Omental fat pad (tissue), 4 donors: Measurements from ENCODE around the gene IRF1. TPM values are rescaled to one million over a fixed set of nuclear protein-coding genes. Genes with fewer than 3 reads are reported as not detected.

ENCODE experiments used
- ATAC-seq: fragments of 150-250 bp; one replicate; pipeline ENCODE4 v1.9.1; 2016; ENCODE audit warnings: mild to moderate bottlenecking, moderate library complexity; ENCODE audit not compliant: low FRiP score
- DNase-seq: peaks from one replicate; pipeline ENCODE4 v3.0.0-alpha.2; 2019; ENCODE audit warnings: low spot score
- total RNA-seq, 4 donors: library from RNA; depleted of rRNA; stranded (reverse); fragments of >200 nt; gene quantifications; one replicate each; pipeline ENCODE4 v1.1.0, GENCODE V29; 2016
- TF ChIP-seq, protein P1 (sequence below), 3 donors: fragments of 450-650 bp; IDR thresholded peaks; one replicate each; pipeline ENCODE4 v1.5.1; 2016 to 2017; ENCODE audit warnings: antibody characterized with exemption in 3 of 3, mild to moderate bottlenecking in 3 of 3, moderate library complexity in 2 of 3

Gene IRF1
- total RNA-seq, 4 donors from 2014 or later, result 23.5 to 172 (median 133) TPM

DNA sequence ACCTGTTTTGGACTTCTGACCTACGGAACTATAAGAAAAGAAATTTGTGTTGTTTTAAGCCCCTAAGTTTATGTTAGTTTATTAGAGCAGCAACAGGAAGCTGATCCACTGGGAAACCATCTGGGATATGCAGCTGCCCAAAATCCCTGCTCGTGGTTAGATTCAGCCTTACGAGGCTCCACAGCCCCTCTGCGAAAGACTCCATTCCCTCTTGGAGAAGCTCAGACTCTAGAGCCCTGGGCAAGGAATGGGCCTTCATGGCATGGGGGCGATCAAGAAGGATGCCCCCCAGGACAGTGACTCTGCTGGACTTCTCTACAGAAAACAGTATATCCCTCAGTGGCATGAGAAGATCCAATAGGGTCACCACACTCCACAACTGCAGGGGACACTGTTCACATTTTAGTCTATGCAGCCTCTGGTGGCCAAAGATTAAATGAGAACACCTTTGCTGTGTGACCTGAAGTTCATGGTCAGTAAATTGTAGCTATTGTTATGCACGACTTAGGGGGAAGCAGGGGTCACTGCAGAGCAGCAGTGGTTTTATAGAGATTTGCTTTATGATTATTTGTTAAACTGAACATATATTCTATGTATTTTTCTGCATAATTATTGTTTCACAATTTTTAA lies 21.1 kb downstream of the IRF1 start:
- DNase-seq, result no peak

GRCh38 chr5:132468656-132469379 lies 21.8 kb downstream of the IRF1 start:
- DNase-seq (no peak), ATAC-seq (no peak)

More for the DNA sequence above, 21.1 kb downstream of the IRF1 start:
- no peak for ATAC-seq
- TF ChIP-seq, protein P1, sequence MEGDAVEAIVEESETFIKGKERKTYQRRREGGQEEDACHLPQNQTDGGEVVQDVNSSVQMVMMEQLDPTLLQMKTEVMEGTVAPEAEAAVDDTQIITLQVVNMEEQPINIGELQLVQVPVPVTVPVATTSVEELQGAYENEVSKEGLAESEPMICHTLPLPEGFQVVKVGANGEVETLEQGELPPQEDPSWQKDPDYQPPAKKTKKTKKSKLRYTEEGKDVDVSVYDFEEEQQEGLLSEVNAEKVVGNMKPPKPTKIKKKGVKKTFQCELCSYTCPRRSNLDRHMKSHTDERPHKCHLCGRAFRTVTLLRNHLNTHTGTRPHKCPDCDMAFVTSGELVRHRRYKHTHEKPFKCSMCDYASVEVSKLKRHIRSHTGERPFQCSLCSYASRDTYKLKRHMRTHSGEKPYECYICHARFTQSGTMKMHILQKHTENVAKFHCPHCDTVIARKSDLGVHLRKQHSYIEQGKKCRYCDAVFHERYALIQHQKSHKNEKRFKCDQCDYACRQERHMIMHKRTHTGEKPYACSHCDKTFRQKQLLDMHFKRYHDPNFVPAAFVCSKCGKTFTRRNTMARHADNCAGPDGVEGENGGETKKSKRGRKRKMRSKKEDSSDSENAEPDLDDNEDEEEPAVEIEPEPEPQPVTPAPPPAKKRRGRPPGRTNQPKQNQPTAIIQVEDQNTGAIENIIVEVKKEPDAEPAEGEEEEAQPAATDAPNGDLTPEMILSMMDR (IDR thresholded peaks at IDR 0.05), result no peak

GRCh38 chr5:132467287-132467984 lies 23.1 kb downstream of the IRF1 start:
- ATAC-seq (no peak), DNase-seq (no peak)
- TF ChIP-seq, protein P1 (IDR thresholded peaks at IDR 0.05), result no peak

More at GRCh38 chr5:132468656-132469379, 21.8 kb downstream of the IRF1 start:
- TF ChIP-seq, protein P1 (IDR thresholded peaks at IDR 0.05), result no peak

DNA sequence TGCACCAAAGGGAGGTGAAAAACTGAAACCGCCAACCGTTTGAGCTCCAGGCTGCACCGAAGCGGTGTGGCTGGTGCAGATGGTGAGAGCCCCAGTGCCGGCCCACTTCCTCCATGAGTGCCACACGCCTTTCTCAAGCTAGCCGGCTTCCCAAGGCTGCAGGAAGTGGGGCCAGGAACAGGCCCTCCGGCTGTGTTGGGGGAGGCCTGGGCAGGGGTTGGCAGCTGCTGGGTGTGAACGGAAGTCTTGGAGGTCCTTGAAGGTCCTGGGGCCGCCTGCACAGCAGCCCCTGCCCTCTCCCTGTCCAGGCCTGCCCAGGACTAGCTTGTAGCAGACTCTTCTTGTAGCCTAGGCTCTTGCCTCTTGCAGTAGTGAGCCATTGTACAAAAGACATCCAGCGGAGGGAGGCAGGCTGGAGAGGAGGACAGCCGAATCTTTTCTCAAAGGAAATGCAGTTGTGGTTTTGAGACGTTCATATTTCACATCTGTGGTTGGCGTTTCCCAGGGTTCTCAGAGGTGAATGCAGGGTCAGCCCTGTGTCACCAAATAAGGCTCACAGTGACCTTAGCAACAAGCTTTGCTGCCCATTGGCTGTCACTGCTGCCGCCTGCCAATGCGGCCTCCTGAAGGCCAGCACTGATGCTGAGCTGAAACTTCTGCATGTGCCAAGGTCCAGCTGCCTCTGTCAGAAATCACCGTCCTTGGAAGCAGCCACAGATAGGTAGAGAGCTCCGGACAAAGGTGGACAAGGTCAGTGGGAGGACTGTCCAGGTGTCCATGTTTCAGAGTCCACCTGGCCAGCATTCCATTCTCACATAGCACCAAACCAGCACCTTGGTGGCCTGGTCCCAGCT lies 23.9 kb downstream of the IRF1 start:
- no peak for ATAC-seq

GRCh38 chr5:132465059-132465707 lies 25.4 kb downstream of the IRF1 start:
- no peak for DNase-seq
- TF ChIP-seq, protein P1 (IDR thresholded peaks at IDR 0.05), result no peak
- no peak for ATAC-seq

More for the DNA sequence above, 23.9 kb downstream of the IRF1 start:
- TF ChIP-seq, protein P1 (IDR thresholded peaks at IDR 0.05), result no peak
- DNase-seq, result no peak
